K562 (cell line): ENCODE measurements around the gene KIF23. TPM values are rescaled to one million over a fixed set of nuclear protein-coding genes. Genes with fewer than 3 reads are reported as not detected.

Experiments used
- ATAC-seq: fragments of 200-7000 bp; cut with Tn5 transposase; 3 replicates; pipeline ENCODE4 v1.9.1; 2020; ENCODE audit warnings: moderate library complexity
- BruUV-seq: library from RNA; stranded (reverse); fragments of 400-500 nt; replicated peaks from 2 replicates; lab custom pipeline; 2021; lab: Mats Ljungman, UMichigan
- CTCF ChIA-PET: fragments of 300-600 bp; formaldehyde crosslinking; extraction: SDS; loops from one replicate; lab custom pipeline; 2021; ENCODE audit warnings: low intra/inter-chr PET ratio; lab: Yijun Ruan, JAX
- POLR2A ChIA-PET: fragments of 300-600, 350-650 bp; sonication (Branson Sonifier 250); formaldehyde crosslinking; extraction: SDS; loops from one replicate; lab custom pipeline; 2021; ENCODE audit warnings: antibody characterized with exemption, inconsistent platforms; lab: Yijun Ruan, JAX
- DNase-seq, 4 experiments: peaks; one replicate each; pipeline versions ENCODE4 v3.0.0 to v3.0.0-alpha.2; 2011 to 2018; ENCODE audit warnings: low spot score in 3 of 4, mixed read lengths in 3 of 4; ENCODE audit errors: extremely low read depth in 1 of 4
- FAIRE-seq: peaks from 2 replicates; lab custom pipeline; 2011; peaks lifted over from hg19 to GRCh38; lab: Jason Lieb, UNC
- H2AFZ ChIP-seq: 2 replicates; pipeline ENCODE4 v1.6.0; 2011; ENCODE audit warnings: low read depth, low read length, control low read depth, inconsistent platforms
- H3K27ac ChIP-seq: fragments of 200-600 bp; 3 replicates; pipeline ENCODE4 v1.8.0; 2011; ENCODE audit warnings: low read depth, mild to moderate bottlenecking, control low read depth, inconsistent platforms, low read length, moderate library complexity, mixed read lengths; ENCODE audit errors: extremely low read depth
- H3K27me3 ChIP-seq, 2 experiments: fragments of 300-600 bp in 1 of 2; 2 replicates in 1 of 2; 3 replicates in 1 of 2; pipeline versions ENCODE4 v1.6.0 to v1.8.0; 2011; ENCODE audit warnings: inconsistent platforms in 2 of 2, low read length in 2 of 2, mild to moderate bottlenecking in 1 of 2, mixed read lengths in 1 of 2, moderate library complexity in 1 of 2; ENCODE audit not compliant: control insufficient read depth in 2 of 2, insufficient read depth in 2 of 2
- H3K36me3 ChIP-seq: fragments of 300-600 bp; 3 replicates; pipeline ENCODE4 v1.8.0; 2011; ENCODE audit warnings: mild to moderate bottlenecking, low read length, inconsistent platforms; ENCODE audit not compliant: control insufficient read depth, insufficient read depth
- H3K4me1 ChIP-seq, 2 experiments: fragments of 200-600 bp in 1 of 2; replicated peaks in 1 of 2; 2 replicates in 1 of 2; 3 replicates in 1 of 2; pipeline versions ENCODE4 v1.5.1 to v1.8.0; 2011; ENCODE audit warnings: inconsistent platforms in 2 of 2, low read length in 2 of 2, mild to moderate bottlenecking in 1 of 2, mixed read lengths in 1 of 2, moderate library complexity in 1 of 2; ENCODE audit not compliant: control insufficient read depth in 2 of 2, insufficient read depth in 2 of 2
- H3K4me2 ChIP-seq: 2 replicates; pipeline ENCODE4 v1.6.1; 2011; ENCODE audit warnings: low read length, control low read depth, inconsistent platforms, mixed read lengths; ENCODE audit not compliant: insufficient read depth
- H3K4me3 ChIP-seq: fragments of 200-600 bp; sonication (generic), shearing (Covaris generic); 2 replicates; pipeline ENCODE4 v1.5.1; 2016; ENCODE audit warnings: control low read depth, inconsistent platforms
- H3K79me2 ChIP-seq: fragments of 200-600 bp; 3 replicates; pipeline ENCODE4 v1.8.0; 2011; ENCODE audit warnings: low read length, inconsistent platforms; ENCODE audit not compliant: control insufficient read depth, insufficient read depth
- H3K9ac ChIP-seq, 2 experiments: 2 replicates each; pipeline versions ENCODE4 v1.6.0 to v1.6.1; 2011; ENCODE audit warnings: low read depth in 2 of 2, low read length in 2 of 2, control low read depth in 1 of 2, inconsistent platforms in 1 of 2, mild to moderate bottlenecking in 1 of 2, mixed read lengths in 1 of 2; ENCODE audit not compliant: insufficient read depth in 1 of 2
- H3K9me1 ChIP-seq: one replicate; pipeline ENCODE4 v1.6.0; 2011; ENCODE audit warnings: inconsistent platforms, mild to moderate bottlenecking, low read length, moderate library complexity; ENCODE audit not compliant: control insufficient read depth, insufficient read depth
- H3K9me3 ChIP-seq: replicated peaks from 2 replicates; pipeline ENCODE4 v1.5.1; 2011; ENCODE audit warnings: low read depth, low read length, inconsistent platforms; ENCODE audit not compliant: control insufficient read depth, insufficient read depth
- H4K20me1 ChIP-seq: replicated peaks from 2 replicates; pipeline ENCODE4 v1.6.1; 2011; ENCODE audit warnings: low read length, inconsistent platforms, mixed read lengths; ENCODE audit not compliant: control insufficient read depth, insufficient read depth
- CBX5 ChIP-seq: IDR thresholded peaks from 2 replicates; pipeline ENCODE4 v1.6.1; 2014; ENCODE audit warnings: low read depth, borderline replicate concordance
- E2F1 ChIP-seq: sonication (generic); formaldehyde crosslinking; IDR thresholded peaks from 2 replicates; pipeline ENCODE4 v1.8.1; 2023; ENCODE audit warnings: mild to moderate bottlenecking, missing genetic modification reagents, moderate library complexity
- POLR2A ChIP-seq: fragments of 450-650 bp; conservative IDR thresholded peaks from 2 replicates; pipeline ENCODE4 v1.6.1; 2016
- SIN3B ChIP-seq: fragments of 450-650 bp; IDR thresholded peaks from 2 replicates; pipeline ENCODE4 v1.6.1; 2017; ENCODE audit warnings: low read depth, mild to moderate bottlenecking, moderate library complexity
- ZBTB1 ChIP-seq: sonication (generic); formaldehyde crosslinking; IDR thresholded peaks from 2 replicates; pipeline ENCODE4 v1.8.1; 2023; ENCODE audit warnings: missing genetic modification reagents, low read depth, mild to moderate bottlenecking, borderline replicate concordance
- ZBTB11 ChIP-seq, 3 experiments: fragments of 200-800 bp in 1 of 3; fragments of 250-450 bp in 1 of 3; fragments of 450-650 bp in 1 of 3; sonication (Bioruptor Pico) in 1 of 3; sonication (Bioruptor generic) in 1 of 3; formaldehyde crosslinking in 1 of 3; IDR thresholded peaks; 2 replicates each; pipeline versions ENCODE4 v1.6.1 to v1.8.0; 2016 to 2022; ENCODE audit warnings: mild to moderate bottlenecking in 2 of 3, missing genetic modification characterization in 2 of 3, missing compliant biosample characterization in 1 of 3, moderate library complexity in 1 of 3
- ZHX1 ChIP-seq: fragments of 150-350 bp; conservative IDR thresholded peaks from 2 replicates; pipeline ENCODE4 v1.6.1; 2014; ENCODE audit warnings: low read length
- ZKSCAN1 ChIP-seq: fragments of 150-350 bp; IDR thresholded peaks from 2 replicates; pipeline ENCODE4 v1.6.1; 2016; ENCODE audit warnings: low read depth, low read length
- ZNF282 ChIP-seq: sonication (generic); formaldehyde crosslinking; IDR thresholded peaks from 2 replicates; pipeline ENCODE4 v1.8.1; 2023; ENCODE audit warnings: missing genetic modification reagents
- ZNF347 ChIP-seq: fragments of 450-650 bp; formaldehyde crosslinking; IDR thresholded peaks from 2 replicates; pipeline ENCODE4 v1.4.0; 2020; ENCODE audit warnings: low read depth, mild to moderate bottlenecking, moderate library complexity
- WGBS: fragments of 100-300 bp; shearing (Covaris generic); methylation state at CpG from one replicate; pipeline ENCODE4 v1.1.6; 2016; ENCODE audit warnings: low coverage, mixed read lengths; ENCODE audit not compliant: insufficient coverage; ENCODE audit errors: missing lambda C conversion rate; 5-methylcytosine and 5-hydroxymethylcytosine counted together
- in situ Hi-C: fragments of 300-500 bp; cut with MboI; formaldehyde crosslinking; loops from 4 replicates; pipeline ENCODE4 v1.15.0; 2018; ENCODE audit warnings: inconsistent platforms, mixed read lengths
- intact Hi-C: fragments of 100-400 bp; cut with micrococcal nuclease; formaldehyde crosslinking; loops from 2 replicates; pipeline ENCODE4 v1.14.2; 2022
- polyA plus RNA-seq, 8 experiments: library from polyadenylated mRNA; depleted of rRNA in 4 of 8; stranded (reverse) in 5 of 8; unstranded in 3 of 8; fragments of >200 nt; fragmentation: Nextera tagmentation in 2 of 8; fragmentation: Illumina TruSeq in 1 of 8; extraction: Ambion mirVana in 2 of 8; extraction: Trizol in 1 of 8; gene quantifications; 2 replicates each; pipeline versions ENCODE4 v1.2.1 to v1.2.3, GENCODE V29; 2011 to 2014; ENCODE audit warnings: inconsistent platforms in 1 of 8, missing spikeins in 1 of 8
- total RNA-seq, 7 experiments: library from RNA; depleted of rRNA in 6 of 7; stranded (reverse); fragments of >200 nt in 6 of 7; fragmentation: Illumina TruSeq in 2 of 7; extraction: Trizol in 2 of 7; gene quantifications; 2 replicates each; pipeline versions ENCODE4 v1.2.1 to v1.2.3, GENCODE V29; 2011 to 2021; ENCODE audit warnings: low replicate concordance in 1 of 7

The KIF23 gene
- total and polyA plus RNA-seq, 9 of the 15 experiments (the other 6 are each of a cell fraction or from before 2014, with no cell fraction given) = 29.4 to 58.2 (median 41.9) TPM

- intact Hi-C loops = loop anchor here (5.0 to 10.0 kb wide), 2 partner anchors 302 to 409 kb away; partner anchors contain the start of gene GLCE
- no peaks in the 10 kb centered on the region for H3K36me3 ChIP-seq
- H3K9ac ChIP-seq = no peak overlapping the region
- peaks cover 3% of the 10 kb centered on the region; the same call in 1 of the 2 replicates for H4K20me1 ChIP-seq
- H3K9me3 ChIP-seq = no peaks in the 10 kb centered on the region
- DNase-seq (no peak), ATAC-seq (no peak), FAIRE-seq (no peak)
- no peak overlapping the region for H3K4me2 ChIP-seq
- WGBS = 33% methylated on average over 2 of the region's 2 CpGs
- TF ChIP-seq ZHX1 (no peak), E2F1 (CRISPR knock-in tag) (no peak), ZBTB11 (CRISPR knock-in tag; IDR thresholded peaks at IDR 0.05) (no peak), CBX5 (no peak), ZKSCAN1 (no peak), POLR2A (no peak), ZNF282 (no peak), ZBTB1 (CRISPR knock-in tag) (no peak), SIN3B (no peak), ZNF347 (CRISPR knock-in tag) (no peak)
- H3K79me2 ChIP-seq = peaks cover 5% of the 10 kb centered on the region; the same call in 2 of the 3 replicates
- H3K9me1 ChIP-seq = no peaks in the 10 kb centered on the region
- POLR2A ChIA-PET = interaction anchor here (0.5 to 2.9 kb wide), 2 partner anchors 9 to 14 kb away, joined by 3 to 14 read pairs; partner anchors contain the start of gene RPLP1
- no peak overlapping the region for H2AFZ ChIP-seq
- H3K4me3 ChIP-seq = no peak overlapping the region
- no TSS peak for BruUV-seq
- peaks cover 30 to 42% of the 10 kb centered on the region in 2 experiments; a peak in 4 of 5 replicates for H3K4me1 ChIP-seq
- CTCF ChIA-PET = interaction anchor here (0.6 kb wide), 1 partner anchor 422 kb away, joined by 3 read pairs; no protein-coding TSS in a partner anchor
- in situ Hi-C loops = no loop called here
- peaks cover 0 to 4% of the 10 kb centered on the region in 2 experiments; a peak in 2 of 5 replicates for H3K27me3 ChIP-seq
- no peak overlapping the region for H3K27ac ChIP-seq
Measured at GRCh38 chr15:69466733-69467132, 52.6 kb downstream of the KIF23 start.
